T47D (cell line): ENCODE results near the gene MUC3A.

ENCODE experiments used
- DNase-seq, 2 experiments: peaks; one replicate each; pipeline versions ENCODE4 v3.0.0 to v3.0.0-alpha.2; 2011 to 2012; ENCODE audit warnings: low read depth in 1 of 2, low spot score in 1 of 2
- JUND ChIP-seq: IDR thresholded peaks from 2 replicates; pipeline ENCODE4 v1.6.1; 2012; ENCODE audit warnings: low read depth
- in situ Hi-C: cut with HindIII; loops from 2 replicates; pipeline ENCODE4 v1.10.0; 2016; ENCODE audit warnings: low sequenced_read_pairs, low pct_unique_long_range_greater_than_20kb

MUC3A gene

DNA sequence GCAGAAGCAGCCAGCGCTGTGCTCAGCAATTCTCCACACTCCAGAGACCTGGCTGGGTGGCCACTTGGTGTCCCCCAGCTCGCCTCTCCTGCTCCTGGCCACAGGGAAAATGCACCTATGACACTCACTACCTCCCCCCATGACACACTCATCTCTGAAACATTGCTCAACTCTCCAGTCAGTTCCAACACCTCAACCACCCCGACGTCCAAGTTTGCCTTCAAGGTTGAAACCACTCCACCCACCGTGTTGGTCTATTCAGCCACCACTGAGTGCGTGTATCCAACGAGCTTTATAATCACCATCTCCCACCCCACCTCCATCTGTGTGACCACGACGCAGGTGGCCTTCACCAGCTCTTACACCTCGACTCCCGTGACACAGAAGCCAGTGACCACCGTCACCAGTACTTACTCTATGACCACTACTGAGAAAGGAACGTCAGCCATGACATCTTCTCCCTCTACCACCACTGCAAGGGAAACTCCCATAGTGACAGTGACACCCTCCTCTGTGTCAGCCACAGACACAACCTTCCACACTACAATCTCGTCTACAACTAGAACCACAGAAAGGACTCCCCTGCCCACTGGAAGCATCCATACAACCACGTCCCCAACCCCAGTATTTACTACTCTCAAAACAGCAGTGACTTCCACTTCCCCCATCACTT, 2.7 kb downstream of the MUC3A start:
- in situ Hi-C loops: no loop called here
- DNase-seq: no peak
- no peak for TF ChIP-seq JUND

DNA sequence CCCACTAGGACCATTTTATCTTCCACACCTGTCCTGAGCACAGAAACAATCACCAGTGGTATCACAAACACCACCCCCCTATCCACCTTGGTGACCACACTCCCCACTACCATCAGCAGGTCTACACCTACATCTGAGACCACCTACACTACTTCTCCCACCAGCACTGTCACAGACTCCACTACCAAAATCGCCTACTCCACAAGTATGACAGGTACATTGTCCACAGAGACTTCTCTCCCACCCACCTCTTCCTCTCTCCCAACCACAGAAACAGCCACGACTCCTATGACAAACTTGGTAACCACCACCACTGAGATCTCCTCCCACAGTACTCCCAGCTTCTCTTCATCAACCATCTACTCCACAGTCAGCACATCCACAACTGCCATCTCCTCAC, 3.3 kb downstream of the MUC3A start:
- in situ Hi-C loops: no loop called here
- TF ChIP-seq JUND: no peak
- no peak for DNase-seq

DNA sequence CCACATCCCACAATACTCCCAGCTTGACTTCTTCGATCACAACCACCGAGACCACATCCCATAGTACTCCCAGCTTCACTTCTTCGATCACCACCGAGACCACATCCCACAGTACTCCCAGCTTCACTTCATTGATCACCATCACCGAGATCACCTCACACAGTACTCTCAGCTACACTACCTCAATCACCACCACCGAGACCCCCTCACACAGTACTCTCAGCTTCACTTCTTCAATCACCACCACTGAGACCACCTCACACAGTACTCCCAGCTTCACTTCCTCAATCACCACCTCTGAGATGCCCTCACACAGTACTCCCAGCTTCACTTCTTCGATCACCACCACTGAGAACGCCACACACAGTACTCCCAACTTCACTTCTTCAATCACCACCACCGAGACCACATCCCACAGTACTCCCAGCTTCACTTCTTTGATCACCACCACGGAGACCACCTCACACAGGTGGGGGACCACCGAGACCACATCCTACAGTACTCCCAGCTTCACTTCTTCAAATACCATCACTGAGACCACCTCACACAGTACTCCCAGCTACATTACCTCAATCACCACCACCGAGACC, 8.6 kb downstream of the MUC3A start:
- in situ Hi-C loops: no loop called here
- no peak for DNase-seq
- TF ChIP-seq JUND: no peak

DNA sequence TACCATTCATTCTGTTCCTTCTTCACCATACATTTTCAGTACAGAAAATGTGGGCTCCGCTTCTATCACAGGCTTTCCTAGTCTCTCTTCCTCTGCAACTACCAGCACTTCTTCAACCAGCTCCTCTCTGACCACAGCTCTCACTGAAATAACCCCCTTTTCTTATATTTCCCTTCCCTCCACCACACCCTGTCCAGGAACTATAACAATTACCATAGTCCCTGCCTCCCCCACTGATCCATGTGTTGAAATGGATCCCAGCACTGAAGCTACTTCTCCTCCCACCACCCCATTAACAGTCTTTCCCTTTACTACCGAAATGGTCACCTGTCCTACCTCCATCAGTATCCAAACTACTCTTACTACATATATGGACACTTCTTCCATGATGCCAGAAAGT, 10.6 kb downstream of the MUC3A start:
- no peak for DNase-seq
- in situ Hi-C loops: no loop called here
- TF ChIP-seq JUND: no peak

DNA sequence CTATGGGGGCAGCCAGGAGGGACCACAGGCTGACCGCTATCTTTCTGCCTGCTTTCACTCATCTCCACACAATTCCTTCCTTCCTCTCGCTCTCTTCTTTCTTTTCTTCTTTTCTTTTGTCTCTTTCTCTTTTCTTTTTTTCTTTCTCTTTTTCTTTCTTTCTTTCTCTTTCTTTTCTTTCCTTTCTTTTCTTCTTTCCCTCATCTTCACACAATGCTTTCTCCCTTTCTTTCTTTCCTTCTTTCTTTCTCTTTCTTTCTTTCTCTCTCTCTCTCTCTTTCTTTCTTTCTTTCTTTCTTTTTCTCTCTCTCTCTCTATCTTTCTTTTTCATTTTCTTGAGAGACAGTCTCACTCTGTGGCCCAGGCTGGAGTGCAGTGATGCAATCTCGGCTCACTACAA, 13.2 kb downstream of the MUC3A start:
- no peak for DNase-seq
- in situ Hi-C loops: no loop called here
- no peak for TF ChIP-seq JUND

DNA sequence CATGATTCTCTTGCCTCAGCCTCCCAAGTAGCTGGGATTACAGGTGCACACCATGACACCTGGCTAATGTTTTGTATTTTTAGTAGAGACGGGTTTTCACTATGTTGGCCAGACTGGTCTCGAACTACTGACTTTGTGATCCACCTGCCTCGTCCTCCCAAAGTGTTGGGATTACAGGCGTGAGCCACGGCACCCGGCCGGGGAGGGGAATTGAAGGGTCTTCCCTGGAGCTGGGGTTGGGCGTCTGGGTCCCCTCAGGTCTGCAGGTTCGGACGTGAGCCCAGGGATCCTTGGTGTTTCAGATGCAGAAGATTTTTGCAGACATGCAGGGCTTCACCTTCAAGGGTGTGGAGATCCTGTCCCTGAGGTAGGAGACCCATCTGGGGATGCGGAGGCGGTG, 14.1 kb downstream of the MUC3A start:
- DNase-seq: no peak
- in situ Hi-C loops: no loop called here
- TF ChIP-seq JUND: no peak

DNA sequence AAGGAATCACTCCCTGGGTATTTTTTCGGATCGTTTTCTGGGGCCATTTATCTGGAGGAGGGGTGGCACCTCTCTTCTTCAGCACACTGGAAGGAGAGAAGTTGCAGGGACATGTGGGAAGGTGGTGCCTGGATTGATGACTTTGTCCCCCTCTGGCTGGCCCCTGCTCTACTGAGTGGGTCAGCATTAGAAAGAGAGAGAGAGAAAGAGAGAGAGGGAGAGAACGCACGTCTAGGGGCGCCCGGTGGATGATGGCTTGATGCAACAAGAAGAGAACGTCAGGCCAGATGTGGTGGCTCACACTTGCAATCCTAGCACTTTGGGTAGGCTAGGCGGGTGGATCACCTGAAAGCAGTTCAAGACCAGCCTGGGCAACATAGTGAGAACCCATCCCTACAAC, 14.5 kb downstream of the MUC3A start:
- DNase-seq: no peak
- in situ Hi-C loops: no loop called here
- no peak for TF ChIP-seq JUND

DNA sequence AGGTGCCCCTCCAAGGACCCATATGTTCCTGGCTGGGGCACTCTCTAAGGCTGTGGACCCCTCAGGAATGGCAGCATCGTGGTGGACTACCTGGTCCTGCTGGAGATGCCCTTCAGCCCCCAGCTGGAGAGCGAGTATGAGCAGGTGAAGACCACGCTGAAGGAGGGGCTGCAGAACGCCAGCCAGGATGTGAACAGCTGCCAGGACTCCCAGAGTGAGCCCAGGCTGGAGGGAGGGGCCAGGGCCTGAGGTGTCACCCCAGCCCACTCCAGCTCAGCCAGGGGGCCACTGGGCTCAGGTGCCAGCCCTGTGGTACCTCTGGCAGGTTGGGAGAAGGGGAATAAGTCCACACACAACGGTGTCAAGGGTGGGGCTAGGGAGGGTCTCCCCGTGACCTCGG, 15.3 kb downstream of the MUC3A start:
- no peak for TF ChIP-seq JUND
- DNase-seq: no peak
- in situ Hi-C loops: no loop called here

DNA sequence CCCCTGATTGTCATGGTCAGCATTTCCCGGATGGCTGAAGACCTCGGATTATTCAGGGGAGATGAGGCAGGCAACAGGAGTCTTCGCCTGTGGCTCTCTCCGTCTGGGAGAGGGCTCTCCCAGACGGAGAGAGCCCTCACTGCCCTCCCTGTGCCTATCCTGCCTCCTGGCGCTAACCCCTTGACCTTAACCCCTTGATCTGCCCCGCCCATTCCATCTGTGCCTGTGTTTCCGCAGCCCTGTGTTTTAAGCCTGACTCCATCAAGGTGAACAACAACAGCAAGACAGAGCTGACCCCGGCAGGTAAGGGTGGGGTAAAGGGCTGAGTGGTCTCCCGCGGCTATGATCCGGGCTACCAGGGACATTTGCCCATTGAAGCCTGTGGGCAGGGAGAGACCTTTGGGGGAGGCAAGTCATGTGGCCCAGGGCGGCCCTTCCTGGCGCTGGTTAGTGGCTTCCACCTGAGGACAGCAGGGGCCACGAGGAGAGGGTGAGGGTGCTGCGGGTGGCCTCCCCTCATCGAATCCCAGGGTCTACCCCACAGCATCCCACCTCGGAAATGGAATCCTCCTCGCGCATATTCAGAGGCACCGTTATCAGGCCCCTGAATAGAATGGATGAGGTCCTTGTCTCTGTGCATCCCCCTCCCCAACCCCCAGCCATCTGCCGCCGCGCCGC, 15.8 kb downstream of the MUC3A start:
- in situ Hi-C loops: no loop called here
- TF ChIP-seq JUND: no peak
- no peak for DNase-seq

DNA sequence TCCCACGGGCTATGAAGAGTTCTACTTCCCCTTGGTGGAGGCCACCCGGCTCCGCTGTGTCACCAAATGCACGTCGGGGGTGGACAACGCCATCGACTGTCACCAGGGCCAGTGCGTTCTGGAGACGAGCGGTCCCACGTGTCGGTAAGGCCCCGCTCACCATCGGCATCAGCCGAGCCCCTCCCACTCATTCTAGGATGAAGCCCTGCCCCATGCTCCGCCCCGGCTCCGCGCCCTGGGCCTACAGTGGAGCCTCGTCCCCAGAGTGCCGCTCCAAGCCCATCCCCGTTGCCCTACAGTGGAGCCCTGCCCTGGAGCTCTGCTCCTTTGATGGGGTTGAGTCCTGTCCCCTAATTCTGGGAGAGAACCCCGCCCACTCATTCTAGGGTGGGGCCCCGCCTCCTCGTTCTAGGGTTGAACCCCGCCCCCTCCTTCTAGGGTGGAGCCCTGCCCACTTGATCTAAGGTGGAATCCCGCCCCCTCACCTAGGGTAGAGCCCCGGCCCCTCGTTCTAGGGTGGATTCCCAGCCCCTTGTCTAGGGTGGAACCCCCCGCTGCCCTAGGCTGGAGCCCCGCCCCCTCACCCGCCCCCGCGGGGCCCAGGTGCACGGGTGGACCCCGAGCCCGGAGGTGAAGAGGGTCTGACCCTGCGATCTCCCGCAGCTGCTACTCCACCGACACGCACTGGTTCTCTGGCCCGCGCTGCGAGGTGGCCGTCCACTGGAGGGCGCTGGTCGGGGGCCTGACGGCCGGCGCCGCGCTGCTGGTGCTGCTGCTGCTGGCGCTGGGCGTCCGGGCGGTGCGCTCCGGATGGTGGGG, 16.6 kb downstream of the MUC3A start:
- peak; percentile 80 to 81 for DNase-seq
- in situ Hi-C loops: no loop called here
- no peak for TF ChIP-seq JUND

DNA sequence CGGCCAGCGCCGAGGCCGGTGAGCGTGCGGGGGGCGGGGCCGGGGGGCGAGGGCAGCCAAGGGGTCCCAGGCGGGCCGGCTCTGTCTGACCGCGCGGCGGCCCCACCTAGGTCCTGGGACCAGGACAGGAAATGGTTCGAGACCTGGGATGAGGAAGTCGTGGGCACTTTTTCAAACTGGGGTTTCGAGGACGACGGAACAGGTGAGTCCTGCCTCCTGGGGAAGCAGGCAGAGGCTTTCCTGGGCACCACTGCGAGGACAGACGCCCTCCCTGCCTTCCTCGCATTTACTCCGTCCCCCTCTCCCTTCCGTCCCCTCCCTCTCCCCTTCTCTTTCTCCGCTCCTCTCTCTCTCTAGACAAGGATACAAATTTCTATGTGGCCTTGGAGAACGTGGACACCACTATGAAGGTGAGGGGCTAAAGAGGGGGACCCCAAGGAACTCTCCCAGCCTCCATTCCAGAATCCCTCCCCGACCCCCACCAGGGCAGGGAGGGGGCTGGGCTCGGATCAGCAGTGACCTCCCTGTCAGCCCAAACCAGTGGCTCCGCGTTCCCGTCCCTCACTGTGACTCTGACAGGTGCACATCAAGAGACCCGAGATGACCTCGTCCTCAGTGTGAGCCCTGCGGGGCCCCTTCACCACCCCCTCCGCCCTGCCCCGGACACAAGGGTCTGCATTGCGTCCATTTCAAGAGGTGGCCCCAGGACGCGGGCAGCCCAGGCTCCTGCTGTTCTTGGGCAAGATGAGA, 17.4 kb downstream of the MUC3A start:
- DNase-seq: no peak
- no peak for TF ChIP-seq JUND
- in situ Hi-C loops: no loop called here

DNA sequence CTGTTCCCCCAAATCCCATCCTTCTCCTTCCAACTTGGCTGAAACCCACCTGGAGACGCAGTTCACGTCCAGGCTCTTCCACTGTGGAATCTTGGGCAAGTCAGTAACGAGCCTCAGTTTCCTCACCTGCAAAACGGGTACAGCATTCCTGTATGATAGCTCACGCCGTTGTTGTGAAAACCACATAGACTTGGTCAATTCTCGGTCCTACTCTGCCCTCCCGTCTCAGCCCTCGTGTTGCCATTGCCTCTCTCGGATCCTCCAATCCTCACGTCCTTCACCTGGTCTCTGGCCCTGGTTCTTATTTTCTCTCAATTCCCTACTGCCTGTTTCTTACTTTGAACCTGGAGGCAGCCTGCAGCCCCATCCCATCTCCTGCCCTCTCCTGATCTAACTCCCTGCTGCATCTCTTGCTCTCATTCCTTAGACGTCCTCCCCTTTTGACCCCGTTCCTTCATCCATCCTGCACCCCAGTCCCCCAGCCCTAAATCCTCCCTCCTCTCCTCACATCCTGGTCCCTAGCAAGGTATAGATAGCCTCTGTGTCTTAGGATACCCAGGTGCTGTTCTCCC, 18.0 kb downstream of the MUC3A start:
- no peak for TF ChIP-seq JUND
- in situ Hi-C loops: no loop called here
- no peak for DNase-seq
